HG03442 (cell line): ENCODE data around the gene G6PC1.
"Not testable (repeated sequence)": the region's sequence is repeated elsewhere in the genome, so short reads cannot be mapped to it uniquely, and the experiment has no call there.

Experiments
- ATAC-seq: cut with Tn5 transposase; IDR thresholded peaks from one replicate; pipeline ENCODE4 v1.9.1; 2021; ENCODE audit warnings: mild to moderate bottlenecking, moderate library complexity; ENCODE audit not compliant: unreplicated experiment

Gene G6PC1

GRCh38 chr17:42899981-42900380 lies 618 bp upstream of the G6PC1 start:
- ATAC-seq, result not testable (repeated sequence)

- no peak for ATAC-seq
Observed at GRCh38 chr17:42901535-42902229, 1.1 kb downstream of the G6PC1 start.

- no peak for ATAC-seq
Observed at GRCh38 chr17:42904110-42904469, 3.5 kb downstream of the G6PC1 start.

- ATAC-seq, result no peak
Observed at GRCh38 chr17:42906772-42907446, 6.3 kb downstream of the G6PC1 start.

- ATAC-seq, result no peak
Observed at GRCh38 chr17:42908872-42909700, 8.5 kb downstream of the G6PC1 start.

- no peak for ATAC-seq
Observed at GRCh38 chr17:42913522-42913921, 12.9 kb downstream of the G6PC1 start.

GRCh38 chr17:42913981-42914617 lies 13.5 kb downstream of the G6PC1 start:
- no peak for ATAC-seq

- ATAC-seq, result not testable (repeated sequence)
Observed at GRCh38 chr17:42915288-42915687, 14.7 kb downstream of the G6PC1 start.

- not testable (repeated sequence) for ATAC-seq
Observed at GRCh38 chr17:42916388-42917235, 16.0 kb downstream of the G6PC1 start.

GRCh38 chr17:42917236-42917603 lies 16.6 kb downstream of the G6PC1 start:
- ATAC-seq, result no peak

GRCh38 chr17:42918902-42919521 lies 18.4 kb downstream of the G6PC1 start:
- no peak for ATAC-seq

- ATAC-seq, result not testable (repeated sequence)
Observed at GRCh38 chr17:42919522-42920077, 19.0 kb downstream of the G6PC1 start.

GRCh38 chr17:42920106-42920900 lies 19.7 kb downstream of the G6PC1 start:
- ATAC-seq, result no peak

- ATAC-seq, result no peak
Observed at GRCh38 chr17:42920922-42921321, 20.3 kb downstream of the G6PC1 start.

GRCh38 chr17:42922294-42922693 lies 21.7 kb downstream of the G6PC1 start:
- ATAC-seq, result no peak

GRCh38 chr17:42923472-42923871 lies 22.9 kb downstream of the G6PC1 start:
- ATAC-seq, result not testable (repeated sequence)

- no peak for ATAC-seq
Observed at GRCh38 chr17:42924891-42925290, 24.3 kb downstream of the G6PC1 start.

- no peak for ATAC-seq
Observed at GRCh38 chr17:42928714-42929496, 28.3 kb downstream of the G6PC1 start.
